ENCODE results near the gene PGK2.

Gene PGK2

GRCh38 chr6:49782293-49782692, 4.8 kb downstream of the PGK2 start:
- ChIA-PET POLR2A (no interaction called here), CTCF (no interaction called here)
- TF ChIP-seq HDGF (IDR thresholded peaks at IDR 0.05; ENCODE audit: borderline replicate concordance) (no peak), ELF4 (IDR thresholded peaks at IDR 0.05) (no peak), BHLHE40 (IDR thresholded peaks at IDR 0.05; ENCODE audit: borderline replicate concordance) (no peak), SP1 (IDR thresholded peaks at IDR 0.05) (no peak), FOXK2 (IDR thresholded peaks at IDR 0.05) (no peak), PKNOX1 (IDR thresholded peaks at IDR 0.05) (no peak)
- DNase-seq (ENCODE audit: extremely low spot score) = no peak

DNA sequence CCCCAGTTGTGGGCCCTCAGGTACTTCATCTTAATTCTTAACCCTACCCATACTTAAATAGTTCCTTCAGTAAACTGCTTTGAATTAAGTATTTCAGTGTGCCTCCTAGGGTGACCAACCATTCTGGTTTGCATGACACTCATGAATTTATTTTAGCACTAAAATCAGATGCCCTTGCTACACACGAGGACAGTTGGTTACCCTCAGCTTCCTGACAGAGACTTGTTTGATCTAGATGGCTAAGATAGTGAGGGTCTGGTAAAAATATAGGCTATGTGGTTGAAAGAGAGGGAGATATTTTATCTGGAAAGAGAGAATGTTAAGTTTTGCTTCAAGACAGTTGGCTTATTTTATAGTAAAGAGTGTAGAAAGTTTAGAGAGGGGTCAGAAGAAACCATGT, 10.6 kb downstream of the PGK2 start:
- POLR2A ChIA-PET = no interaction called here
- DNase-seq (ENCODE audit: extremely low spot score) = no peak
- TF ChIP-seq FOXK2 (IDR thresholded peaks at IDR 0.05) (no peak), HDGF (IDR thresholded peaks at IDR 0.05; ENCODE audit: borderline replicate concordance) (no peak), TARDBP (IDR thresholded peaks at IDR 0.05) (no peak), NFRKB (IDR thresholded peaks at IDR 0.05) (no peak), SUZ12 (IDR thresholded peaks at IDR 0.05) (no peak), BHLHE40 (IDR thresholded peaks at IDR 0.05; ENCODE audit: borderline replicate concordance) (no peak)
- CTCF ChIA-PET = no interaction called here

DNA sequence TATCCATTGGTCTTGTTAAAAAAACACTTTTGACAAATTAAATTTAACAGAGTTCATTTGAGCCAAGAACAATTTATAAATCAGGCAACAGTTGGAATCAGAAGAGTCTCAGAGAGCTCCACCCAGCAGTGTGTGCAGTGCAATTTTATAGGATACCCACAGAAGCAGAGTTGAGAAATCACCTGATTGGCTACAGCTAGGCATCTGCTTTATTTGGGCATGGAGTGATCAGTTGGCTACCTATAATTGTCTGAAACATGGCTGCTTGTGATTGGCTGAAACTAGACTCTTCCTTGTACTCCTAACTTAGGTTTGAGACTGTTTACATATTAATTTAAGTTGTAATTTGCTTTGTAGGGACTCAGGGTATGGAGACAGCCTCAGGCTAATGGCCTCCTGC, 12.0 kb downstream of the PGK2 start:
- POLR2A ChIA-PET = no interaction called here
- TF ChIP-seq CTBP1 (IDR thresholded peaks at IDR 0.05; ENCODE audit: borderline replicate concordance) = no peak
- no peak for TF ChIP-seq L3MBTL2 (conservative IDR thresholded peaks at IDR 0.05)
- no peak for TF ChIP-seq PKNOX1 (IDR thresholded peaks at IDR 0.05)
- TF ChIP-seq SUZ12 (IDR thresholded peaks at IDR 0.05) = no peak
- no peak for TF ChIP-seq FOXM1 (IDR thresholded peaks at IDR 0.05; ENCODE audit: borderline replicate concordance)
- TF ChIP-seq LEF1 (IDR thresholded peaks at IDR 0.05; ENCODE audit: borderline replicate concordance) = no peak
- no peak for TF ChIP-seq ZNF384 (IDR thresholded peaks at IDR 0.05)
- no peak for TF ChIP-seq ARNT (IDR thresholded peaks at IDR 0.05)
- TF ChIP-seq ELF4 (IDR thresholded peaks at IDR 0.05) = no peak
- no peak for TF ChIP-seq BHLHE40 (IDR thresholded peaks at IDR 0.05; ENCODE audit: borderline replicate concordance)
- no peak for TF ChIP-seq FOXA1 (IDR thresholded peaks at IDR 0.05)
- no peak for TF ChIP-seq SP1 (IDR thresholded peaks at IDR 0.05)
- CTCF ChIA-PET = no interaction called here
- DNase-seq (ENCODE audit: extremely low spot score) = no peak

- no peak for DNase-seq (ENCODE audit: extremely low spot score)
- ChIA-PET CTCF (no interaction called here), POLR2A (no interaction called here)
- no peak for TF ChIP-seq NFRKB (IDR thresholded peaks at IDR 0.05)
- TF ChIP-seq LEF1 (IDR thresholded peaks at IDR 0.05; ENCODE audit: borderline replicate concordance) = no peak
- no peak for TF ChIP-seq HDGF (IDR thresholded peaks at IDR 0.05; ENCODE audit: borderline replicate concordance)
- TF ChIP-seq TARDBP (IDR thresholded peaks at IDR 0.05) = no peak
- TF ChIP-seq PKNOX1 (IDR thresholded peaks at IDR 0.05) = no peak
- TF ChIP-seq FOXK2 (IDR thresholded peaks at IDR 0.05) = no peak
- no peak for TF ChIP-seq CTBP1 (IDR thresholded peaks at IDR 0.05; ENCODE audit: borderline replicate concordance)
- no peak for TF ChIP-seq ELF4 (IDR thresholded peaks at IDR 0.05)
- TF ChIP-seq ARNT (IDR thresholded peaks at IDR 0.05) = no peak
- TF ChIP-seq ZNF384 (IDR thresholded peaks at IDR 0.05) = no peak
- no peak for TF ChIP-seq FOXA1 (IDR thresholded peaks at IDR 0.05)
- no peak for TF ChIP-seq FOXM1 (IDR thresholded peaks at IDR 0.05; ENCODE audit: borderline replicate concordance)
- no peak for TF ChIP-seq SUZ12 (IDR thresholded peaks at IDR 0.05)
Observed at GRCh38 chr6:49772285-49772684, 14.8 kb downstream of the PGK2 start.

GRCh38 chr6:49766762-49767161, 20.3 kb downstream of the PGK2 start:
- no peak for TF ChIP-seq LEF1 (IDR thresholded peaks at IDR 0.05; ENCODE audit: borderline replicate concordance)
- no peak for TF ChIP-seq SUZ12 (IDR thresholded peaks at IDR 0.05)
- no peak for TF ChIP-seq FOXM1 (IDR thresholded peaks at IDR 0.05; ENCODE audit: borderline replicate concordance)
- no peak for TF ChIP-seq HDGF (IDR thresholded peaks at IDR 0.05; ENCODE audit: borderline replicate concordance)
- TF ChIP-seq ARNT (IDR thresholded peaks at IDR 0.05) = no peak
- POLR2A ChIA-PET = no interaction called here
- CTCF ChIA-PET = no interaction called here
- DNase-seq (ENCODE audit: extremely low spot score) = no peak

GRCh38 chr6:49764571-49765236, 22.4 kb downstream of the PGK2 start:
- no peak for TF ChIP-seq FOXK2 (IDR thresholded peaks at IDR 0.05)
- no peak for TF ChIP-seq LEF1 (IDR thresholded peaks at IDR 0.05; ENCODE audit: borderline replicate concordance)
- no peak for TF ChIP-seq L3MBTL2 (conservative IDR thresholded peaks at IDR 0.05)
- TF ChIP-seq ARNT (IDR thresholded peaks at IDR 0.05) = no peak
- TF ChIP-seq BHLHE40 (IDR thresholded peaks at IDR 0.05; ENCODE audit: borderline replicate concordance) = no peak
- TF ChIP-seq FOXA1 (IDR thresholded peaks at IDR 0.05) = no peak
- no peak for TF ChIP-seq ZNF384 (IDR thresholded peaks at IDR 0.05)
- TF ChIP-seq SUZ12 (IDR thresholded peaks at IDR 0.05) = no peak
- TF ChIP-seq CTBP1 (IDR thresholded peaks at IDR 0.05; ENCODE audit: borderline replicate concordance) = no peak
- TF ChIP-seq FOXM1 (IDR thresholded peaks at IDR 0.05; ENCODE audit: borderline replicate concordance) = no peak
- TF ChIP-seq HDGF (IDR thresholded peaks at IDR 0.05; ENCODE audit: borderline replicate concordance) = no peak
- TF ChIP-seq TARDBP (IDR thresholded peaks at IDR 0.05) = no peak
- TF ChIP-seq PKNOX1 (IDR thresholded peaks at IDR 0.05) = no peak
- TF ChIP-seq SP1 (IDR thresholded peaks at IDR 0.05) = no peak
- no peak for TF ChIP-seq NFRKB (IDR thresholded peaks at IDR 0.05)
- no peak for TF ChIP-seq ELF4 (IDR thresholded peaks at IDR 0.05)
- DNase-seq (ENCODE audit: extremely low spot score) = no peak
- POLR2A ChIA-PET = no interaction called here
- CTCF ChIA-PET = no interaction called here

All from HEK293T (cell line).